Panc1 (cell line): ENCODE data around the gene KDM2A. TPM values are rescaled to one million over a fixed set of nuclear protein-coding genes. Genes with fewer than 3 reads are reported as not detected.

Source experiments
- ATAC-seq: fragments of 200-7000 bp; cut with Tn5 transposase; 2 replicates; pipeline ENCODE4 v1.9.1; 2020; ENCODE audit warnings: mild to moderate bottlenecking, moderate library complexity
- BruUV-seq: library from RNA; stranded (reverse); fragments of 400-500 nt; replicated peaks from 2 replicates; lab custom pipeline; 2021; lab: Mats Ljungman, UMichigan
- CTCF ChIA-PET: fragments of 300-600 bp; sonication (Branson Sonifier 250); formaldehyde crosslinking; loops from one replicate; lab custom pipeline; 2022; ENCODE audit warnings: antibody characterized with exemption; lab: Charles Lee
- POLR2A ChIA-PET: fragments of 300-600 bp; sonication (Branson Sonifier 250); formaldehyde crosslinking; loops from one replicate; lab custom pipeline; 2022; ENCODE audit warnings: antibody characterized with exemption; lab: Charles Lee
- DNase-seq: peaks from one replicate; pipeline ENCODE4 v3.0.0-alpha.2; 2010; ENCODE audit warnings: low read depth, low spot score
- H3K27ac ChIP-seq: 2 replicates; pipeline ENCODE4 v1.5.1; 2011; ENCODE audit warnings: mild to moderate bottlenecking, low read length, inconsistent platforms
- H3K27me3 ChIP-seq: fragments of 200-500 bp; sonication (Bioruptor generic); 2 replicates; pipeline ENCODE4 v1.6.0; 2014; ENCODE audit warnings: low read length, inconsistent platforms; ENCODE audit not compliant: control insufficient read depth, insufficient read depth
- H3K36me3 ChIP-seq: fragments of 200-500 bp; sonication (Bioruptor generic); 2 replicates; pipeline ENCODE4 v1.5.1; 2014; ENCODE audit warnings: inconsistent platforms, mild to moderate bottlenecking, low read length, moderate library complexity; ENCODE audit not compliant: control insufficient read depth, insufficient read depth
- H3K4me1 ChIP-seq: 2 replicates; pipeline ENCODE4 v1.5.1; 2011; ENCODE audit warnings: inconsistent platforms, mild to moderate bottlenecking, low read length, moderate library complexity; ENCODE audit not compliant: control insufficient read depth, insufficient read depth
- H3K4me3 ChIP-seq, 2 experiments: 2 replicates each; pipeline ENCODE4 v1.5.1; 2011 to 2012; ENCODE audit warnings: low read depth in 2 of 2, low read length in 2 of 2, mild to moderate bottlenecking in 2 of 2, inconsistent platforms in 1 of 2, moderate library complexity in 1 of 2
- H3K9me3 ChIP-seq: fragments of 200-500 bp; sonication (Bioruptor generic); 2 replicates; pipeline ENCODE4 v1.5.1; 2014; ENCODE audit warnings: low read depth, mild to moderate bottlenecking, inconsistent platforms, low read length, moderate library complexity; ENCODE audit not compliant: control insufficient read depth, insufficient read depth
- POLR2AphosphoS5 ChIP-seq: IDR thresholded peaks from 2 replicates; pipeline ENCODE4 v1.6.1; 2012; ENCODE audit warnings: mild to moderate bottlenecking, low read depth, low read length, moderate library complexity
- SIN3A ChIP-seq: IDR thresholded peaks from 2 replicates; pipeline ENCODE4 v1.6.1; 2012; ENCODE audit warnings: low read depth, mild to moderate bottlenecking, low read length, moderate library complexity, borderline replicate concordance; ENCODE audit not compliant: insufficient read depth
- TCF7L2 ChIP-seq: IDR thresholded peaks from 2 replicates; pipeline ENCODE4 v1.6.1; 2011; ENCODE audit warnings: mild to moderate bottlenecking, low read depth, low read length, inconsistent platforms
- in situ Hi-C: cut with HindIII; loops from 2 replicates; pipeline ENCODE4 v1.10.0; 2016; ENCODE audit warnings: low sequenced_read_pairs, low pct_unique_long_range_greater_than_20kb
- intact Hi-C: fragments of 100-400 bp; cut with micrococcal nuclease; formaldehyde crosslinking; loops from one replicate; pipeline ENCODE4 v1.10.0; 2022; ENCODE audit not compliant: unreplicated experiment
- total RNA-seq: library from RNA; stranded (reverse); gene quantifications from one replicate; pipeline ENCODE4 v1.2.1, GENCODE V29; 2021; ENCODE audit not compliant: unreplicated experiment
- TF ChIP-seq, protein P1 (sequence below), 2 experiments: IDR thresholded peaks; 2 replicates each; pipeline ENCODE4 v1.6.1; 2011 to 2012; ENCODE audit warnings: low read depth in 2 of 2, control low read depth in 1 of 2, low read length in 1 of 2, mild to moderate bottlenecking in 1 of 2, moderate library complexity in 1 of 2; ENCODE audit not compliant: insufficient read depth in 1 of 2
- TF ChIP-seq, protein P2 (sequence below): fragments of 450-650 bp; IDR thresholded peaks from 2 replicates; pipeline ENCODE4 v1.5.1; 2017; ENCODE audit warnings: mild to moderate bottlenecking

KDM2A gene
- total RNA-seq, 1 experiment from 2014 or later: 112 TPM

DNA sequence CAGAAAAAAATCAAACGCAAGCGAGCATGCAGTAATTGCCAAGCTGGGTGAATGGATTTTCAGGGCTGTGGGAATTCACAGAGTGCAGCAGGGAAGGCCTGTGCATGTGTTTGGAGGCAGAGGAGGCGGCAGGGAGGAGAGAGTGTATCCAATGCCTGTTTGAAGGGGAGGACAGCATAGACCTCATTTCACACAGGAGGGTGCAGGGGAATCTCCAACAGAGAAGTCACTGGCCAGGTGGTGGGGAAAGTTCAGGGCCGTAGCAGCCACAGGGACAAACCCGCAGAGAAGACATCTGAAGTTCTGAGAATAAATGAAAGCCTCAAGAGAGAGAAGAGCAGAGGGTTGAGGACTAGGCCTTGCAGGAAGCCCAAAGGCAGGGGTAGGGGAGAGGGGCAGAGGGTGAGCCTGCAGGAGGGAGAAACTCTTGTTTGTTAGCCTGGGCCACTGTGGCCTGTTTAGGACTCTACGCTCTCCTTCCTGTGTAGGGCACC lies 19.2 kb upstream of the KDM2A start:
- no peaks in the 10 kb centered on the region for H3K9me3 ChIP-seq
- H3K36me3 ChIP-seq: no peaks in the 10 kb centered on the region
- CTCF ChIA-PET: no interaction called here
- in situ Hi-C loops (no loop called here), intact Hi-C loops (loop anchor here (10.0 kb wide), 1 partner anchor 215 kb away; no protein-coding TSS in a partner anchor)
- no peak overlapping the region for H3K4me3 ChIP-seq
- no peaks in the 10 kb centered on the region for H3K27me3 ChIP-seq
- BruUV-seq: no TSS peak
- H3K27ac ChIP-seq: no peak overlapping the region
- DNase-seq: no peak
- TF ChIP-seq TCF7L2: no peak
- TF ChIP-seq POLR2AphosphoS5: no peak
- TF ChIP-seq, protein P1, sequence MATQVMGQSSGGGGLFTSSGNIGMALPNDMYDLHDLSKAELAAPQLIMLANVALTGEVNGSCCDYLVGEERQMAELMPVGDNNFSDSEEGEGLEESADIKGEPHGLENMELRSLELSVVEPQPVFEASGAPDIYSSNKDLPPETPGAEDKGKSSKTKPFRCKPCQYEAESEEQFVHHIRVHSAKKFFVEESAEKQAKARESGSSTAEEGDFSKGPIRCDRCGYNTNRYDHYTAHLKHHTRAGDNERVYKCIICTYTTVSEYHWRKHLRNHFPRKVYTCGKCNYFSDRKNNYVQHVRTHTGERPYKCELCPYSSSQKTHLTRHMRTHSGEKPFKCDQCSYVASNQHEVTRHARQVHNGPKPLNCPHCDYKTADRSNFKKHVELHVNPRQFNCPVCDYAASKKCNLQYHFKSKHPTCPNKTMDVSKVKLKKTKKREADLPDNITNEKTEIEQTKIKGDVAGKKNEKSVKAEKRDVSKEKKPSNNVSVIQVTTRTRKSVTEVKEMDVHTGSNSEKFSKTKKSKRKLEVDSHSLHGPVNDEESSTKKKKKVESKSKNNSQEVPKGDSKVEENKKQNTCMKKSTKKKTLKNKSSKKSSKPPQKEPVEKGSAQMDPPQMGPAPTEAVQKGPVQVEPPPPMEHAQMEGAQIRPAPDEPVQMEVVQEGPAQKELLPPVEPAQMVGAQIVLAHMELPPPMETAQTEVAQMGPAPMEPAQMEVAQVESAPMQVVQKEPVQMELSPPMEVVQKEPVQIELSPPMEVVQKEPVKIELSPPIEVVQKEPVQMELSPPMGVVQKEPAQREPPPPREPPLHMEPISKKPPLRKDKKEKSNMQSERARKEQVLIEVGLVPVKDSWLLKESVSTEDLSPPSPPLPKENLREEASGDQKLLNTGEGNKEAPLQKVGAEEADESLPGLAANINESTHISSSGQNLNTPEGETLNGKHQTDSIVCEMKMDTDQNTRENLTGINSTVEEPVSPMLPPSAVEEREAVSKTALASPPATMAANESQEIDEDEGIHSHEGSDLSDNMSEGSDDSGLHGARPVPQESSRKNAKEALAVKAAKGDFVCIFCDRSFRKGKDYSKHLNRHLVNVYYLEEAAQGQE (IDR thresholded peaks at IDR 0.05; ENCODE audit: insufficient read depth in 1 of 2, low read depth in 2 of 2, low read length in 1 of 2): no peak
- TF ChIP-seq, protein P2, sequence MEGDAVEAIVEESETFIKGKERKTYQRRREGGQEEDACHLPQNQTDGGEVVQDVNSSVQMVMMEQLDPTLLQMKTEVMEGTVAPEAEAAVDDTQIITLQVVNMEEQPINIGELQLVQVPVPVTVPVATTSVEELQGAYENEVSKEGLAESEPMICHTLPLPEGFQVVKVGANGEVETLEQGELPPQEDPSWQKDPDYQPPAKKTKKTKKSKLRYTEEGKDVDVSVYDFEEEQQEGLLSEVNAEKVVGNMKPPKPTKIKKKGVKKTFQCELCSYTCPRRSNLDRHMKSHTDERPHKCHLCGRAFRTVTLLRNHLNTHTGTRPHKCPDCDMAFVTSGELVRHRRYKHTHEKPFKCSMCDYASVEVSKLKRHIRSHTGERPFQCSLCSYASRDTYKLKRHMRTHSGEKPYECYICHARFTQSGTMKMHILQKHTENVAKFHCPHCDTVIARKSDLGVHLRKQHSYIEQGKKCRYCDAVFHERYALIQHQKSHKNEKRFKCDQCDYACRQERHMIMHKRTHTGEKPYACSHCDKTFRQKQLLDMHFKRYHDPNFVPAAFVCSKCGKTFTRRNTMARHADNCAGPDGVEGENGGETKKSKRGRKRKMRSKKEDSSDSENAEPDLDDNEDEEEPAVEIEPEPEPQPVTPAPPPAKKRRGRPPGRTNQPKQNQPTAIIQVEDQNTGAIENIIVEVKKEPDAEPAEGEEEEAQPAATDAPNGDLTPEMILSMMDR: no peak
- no peak for TF ChIP-seq SIN3A
- POLR2A ChIA-PET: interaction anchor here (0.6 kb wide), 1 partner anchor 88 kb away, joined by 5 read pairs; no protein-coding TSS in a partner anchor
- no peak for ATAC-seq
- no peaks in the 10 kb centered on the region for H3K4me1 ChIP-seq

DNA sequence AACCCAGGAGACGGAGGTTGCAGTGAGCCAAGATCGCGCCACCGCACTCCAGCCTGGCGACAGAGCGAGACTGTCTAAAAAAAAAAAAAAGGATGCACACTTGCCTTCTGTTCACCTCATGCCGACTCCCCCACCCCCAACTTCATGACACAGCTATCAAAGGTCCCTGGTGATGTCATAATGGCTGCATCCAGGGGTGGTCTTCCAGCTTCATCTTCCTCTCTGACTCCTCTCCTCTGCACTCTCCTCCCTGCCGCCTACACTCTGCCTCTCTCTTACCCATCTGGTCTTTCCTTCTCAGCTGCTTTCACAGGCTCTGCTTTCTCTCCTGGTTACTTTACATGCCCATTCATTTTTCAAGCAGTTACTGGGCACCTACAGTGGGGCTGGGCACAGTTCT lies 16.4 kb upstream of the KDM2A start:
- Histone ChIP-seq H3K27ac (no peak overlapping the region), H3K27me3 (no peaks in the 10 kb centered on the region), H3K36me3 (no peaks in the 10 kb centered on the region), H3K9me3 (no peaks in the 10 kb centered on the region), H3K4me3 (no peak overlapping the region), H3K4me1 (no peaks in the 10 kb centered on the region)
- ChIA-PET POLR2A (interaction anchor here (0.7 kb wide), 1 partner anchor 103 kb away, joined by 3 read pairs; no protein-coding TSS in a partner anchor), CTCF (interaction anchor here (0.6 kb wide), 1 partner anchor 17 kb away, joined by 9 read pairs; the partner anchor contains the start of gene KDM2A)
- TF ChIP-seq POLR2AphosphoS5 (no peak), TCF7L2 (no peak), SIN3A (no peak)
- TF ChIP-seq, protein P1 (IDR thresholded peaks at IDR 0.05; ENCODE audit: insufficient read depth in 1 of 2, low read depth in 2 of 2, low read length in 1 of 2): no peak
- TF ChIP-seq, protein P2: no peak
- intact Hi-C loops: no loop called here
- DNase-seq (no peak), ATAC-seq (no peak)
- in situ Hi-C loops: no loop called here
- BruUV-seq: no TSS peak
